Amniotic epithelial cell (primary cell): Measurements from ENCODE around the gene ALDH8A1.
"Not testable (repeated sequence)": the region's sequence is repeated elsewhere in the genome, so short reads cannot be mapped to it uniquely, and the experiment has no call there.

Source experiments
- DNase-seq: peaks from one replicate; pipeline ENCODE4 v3.0.0-alpha.2; 2010; ENCODE audit warnings: low read depth

The ALDH8A1 gene

GRCh38 chr6:134910593-134910935 is 39.3 kb downstream of the ALDH8A1 start:
- peak; percentile 61 for DNase-seq

- DNase-seq: no peak
These were observed 40.0 kb downstream of the ALDH8A1 start for GRCh38 chr6:134909701-134910592.

- peak; percentile 100 for DNase-seq
These were observed 40.9 kb downstream of the ALDH8A1 start for GRCh38 chr6:134908906-134909516.

- DNase-seq: not testable (repeated sequence)
These were observed 45.2 kb downstream of the ALDH8A1 start for GRCh38 chr6:134904731-134905130.

- peak; percentile 61 for DNase-seq
These were observed 46.5 kb downstream of the ALDH8A1 start for GRCh38 chr6:134903448-134903847.

GRCh38 chr6:134902936-134903335 is 47.0 kb downstream of the ALDH8A1 start:
- no peak for DNase-seq

- peak; percentile 74 for DNase-seq
These were observed 47.6 kb downstream of the ALDH8A1 start for GRCh38 chr6:134902074-134902861.

GRCh38 chr6:134898575-134898974 is 51.3 kb downstream of the ALDH8A1 start:
- DNase-seq: no peak

- DNase-seq: not testable (repeated sequence)
These were observed 51.7 kb downstream of the ALDH8A1 start for GRCh38 chr6:134898166-134898565.

- DNase-seq: no peak
These were observed 53.0 kb downstream of the ALDH8A1 start for GRCh38 chr6:134896910-134897309.

- DNase-seq: no peak
These were observed 55.1 kb downstream of the ALDH8A1 start for GRCh38 chr6:134894800-134895199.

- DNase-seq: no peak
These were observed 57.5 kb downstream of the ALDH8A1 start for GRCh38 chr6:134892362-134892761.

- no peak for DNase-seq
These were observed 58.3 kb downstream of the ALDH8A1 start for GRCh38 chr6:134891633-134892032.

GRCh38 chr6:134888316-134888715 is 61.6 kb downstream of the ALDH8A1 start:
- peak; percentile 58 for DNase-seq

- no peak for DNase-seq
These were observed 65.1 kb downstream of the ALDH8A1 start for GRCh38 chr6:134884752-134885151.

GRCh38 chr6:134883314-134883713 is 66.6 kb downstream of the ALDH8A1 start:
- no peak for DNase-seq

- peak; percentile 66 for DNase-seq
These were observed 67.4 kb downstream of the ALDH8A1 start for GRCh38 chr6:134882426-134883038.

- DNase-seq: no peak
These were observed 69.3 kb downstream of the ALDH8A1 start for GRCh38 chr6:134880487-134881190.

GRCh38 chr6:134878136-134878535 is 71.8 kb downstream of the ALDH8A1 start:
- DNase-seq: no peak

- DNase-seq: peak; percentile 58
These were observed 74.5 kb downstream of the ALDH8A1 start for GRCh38 chr6:134875367-134875766.
